Measurements from ENCODE around the gene DHTKD1. TPM values are rescaled to one million over a fixed set of nuclear protein-coding genes. Genes with fewer than 3 reads are reported as not detected.

The DHTKD1 gene
- total RNA-seq, 1 experiment from 2014 or later: 53.2 TPM

DNA sequence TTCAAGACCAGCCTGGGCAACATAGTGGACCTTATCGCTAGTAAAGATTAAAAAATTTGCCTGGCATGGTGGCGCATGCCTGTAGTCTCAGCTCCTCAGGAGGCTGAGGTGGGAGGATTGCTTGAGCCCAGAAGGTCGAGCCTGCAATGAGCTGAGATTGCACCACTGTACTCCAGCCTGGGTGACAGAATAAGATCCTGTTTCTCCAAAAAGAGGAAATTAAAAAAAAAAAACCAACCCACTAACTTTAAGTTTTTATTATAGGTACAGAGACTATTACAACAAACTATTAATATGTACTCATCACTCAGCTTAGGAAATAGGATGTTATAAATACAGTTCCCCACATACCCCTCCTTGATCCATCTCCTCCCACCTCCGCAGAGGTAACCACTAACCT, 30.2 kb downstream of the DHTKD1 start:
- no peaks in the 10 kb centered on the region for H3K4me1 ChIP-seq (ENCODE audit: insufficient read depth, low read length)
- no peak overlapping the region for H3K4ac ChIP-seq (ENCODE audit: low read depth, low read length)
- no peak overlapping the region for H3K23ac ChIP-seq (ENCODE audit: insufficient read length, low read depth, low read length)
- no peak overlapping the region for H2BK120ac ChIP-seq (ENCODE audit: low read depth, low read length, poor library complexity, severe bottlenecking)
- no peak overlapping the region for H4K91ac ChIP-seq (ENCODE audit: insufficient read length, low read depth, low read length)
- Mint-ChIP-seq H3K4me1 (no peaks in the 10 kb centered on the region), H3K9me3 (no peaks in the 10 kb centered on the region), H3K27me3 (ENCODE audit: low read depth) (no peaks in the 10 kb centered on the region), H3K4me3 (no peak overlapping the region), H3K36me3 (ENCODE audit: insufficient read depth in 1 of 3, low read depth in 3 of 3) (peaks cover 40 to 77% (median 72%) of the 10 kb centered on the region in 3 experiments), H3K27ac (no peak overlapping the region; a peak in 1 of 7 replicates)
- no peak overlapping the region for H2BK15ac ChIP-seq (ENCODE audit: low read depth, low read length)
- H3K4me2 ChIP-seq (ENCODE audit: insufficient read depth, insufficient read length, low read length): no peak overlapping the region
- TF ChIP-seq, protein P1, sequence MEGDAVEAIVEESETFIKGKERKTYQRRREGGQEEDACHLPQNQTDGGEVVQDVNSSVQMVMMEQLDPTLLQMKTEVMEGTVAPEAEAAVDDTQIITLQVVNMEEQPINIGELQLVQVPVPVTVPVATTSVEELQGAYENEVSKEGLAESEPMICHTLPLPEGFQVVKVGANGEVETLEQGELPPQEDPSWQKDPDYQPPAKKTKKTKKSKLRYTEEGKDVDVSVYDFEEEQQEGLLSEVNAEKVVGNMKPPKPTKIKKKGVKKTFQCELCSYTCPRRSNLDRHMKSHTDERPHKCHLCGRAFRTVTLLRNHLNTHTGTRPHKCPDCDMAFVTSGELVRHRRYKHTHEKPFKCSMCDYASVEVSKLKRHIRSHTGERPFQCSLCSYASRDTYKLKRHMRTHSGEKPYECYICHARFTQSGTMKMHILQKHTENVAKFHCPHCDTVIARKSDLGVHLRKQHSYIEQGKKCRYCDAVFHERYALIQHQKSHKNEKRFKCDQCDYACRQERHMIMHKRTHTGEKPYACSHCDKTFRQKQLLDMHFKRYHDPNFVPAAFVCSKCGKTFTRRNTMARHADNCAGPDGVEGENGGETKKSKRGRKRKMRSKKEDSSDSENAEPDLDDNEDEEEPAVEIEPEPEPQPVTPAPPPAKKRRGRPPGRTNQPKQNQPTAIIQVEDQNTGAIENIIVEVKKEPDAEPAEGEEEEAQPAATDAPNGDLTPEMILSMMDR (conservative IDR thresholded peaks at IDR 0.05): no peak
- no peak overlapping the region for H4K8ac ChIP-seq (replicated peaks; ENCODE audit: insufficient read length, low read depth, low read length)
- no peaks in the 10 kb centered on the region for H3K23me2 ChIP-seq (ENCODE audit: insufficient read length, low read depth, low read length, poor library complexity, severe bottlenecking)
- no peak overlapping the region for H3K14ac ChIP-seq (ENCODE audit: insufficient read depth, low read length)
- no peak for DNase-seq
- H3K56ac ChIP-seq (ENCODE audit: insufficient read length, low read depth, low read length): no peak overlapping the region
- WGBS (ENCODE audit: extremely low coverage, insufficient read length, low lambda C conversion rate): no CpG with 5 or more reads among the region's 4 CpGs
- H2AFZ ChIP-seq (ENCODE audit: low read length): no peak overlapping the region
- no peak overlapping the region for H3K27ac ChIP-seq (ENCODE audit: insufficient read length, low read depth, low read length)
- no peaks in the 10 kb centered on the region for H3K79me1 ChIP-seq (ENCODE audit: insufficient read depth, low read depth, low read length, poor library complexity, severe bottlenecking)
- no peak overlapping the region for H2BK20ac ChIP-seq (ENCODE audit: low read depth, low read length, poor library complexity, severe bottlenecking)
- no peaks in the 10 kb centered on the region for H4K20me1 ChIP-seq (ENCODE audit: control insufficient read depth, insufficient read depth, insufficient read length)
- H3K79me2 ChIP-seq (ENCODE audit: insufficient read depth, low read length): no peaks in the 10 kb centered on the region
- no peak overlapping the region for H3K18ac ChIP-seq (ENCODE audit: insufficient read length, low read depth, low read length)
- H3T11ph ChIP-seq (ENCODE audit: low read length): no peak overlapping the region
- H4K5ac ChIP-seq (ENCODE audit: insufficient read length, low read depth, low read length): no peak overlapping the region
- no peaks in the 10 kb centered on the region for H3K9me3 ChIP-seq (ENCODE audit: control insufficient read depth, low read depth, low read length)
- no peak overlapping the region for H3K9ac ChIP-seq (ENCODE audit: extremely low read depth, insufficient read length, low read length)
- no peak overlapping the region for H2BK5ac ChIP-seq (ENCODE audit: insufficient read length, low read length)
- no peak overlapping the region for H2BK12ac ChIP-seq (ENCODE audit: insufficient read length, low read depth, low read length)
- H2AK5ac ChIP-seq (ENCODE audit: insufficient read length, low read length): no peak overlapping the region
- H3K27me3 ChIP-seq (ENCODE audit: insufficient read depth, low read length): no peaks in the 10 kb centered on the region
